GM23338 (cell line): ENCODE measurements around the gene TMSB4X. TPM values are rescaled to one million over a fixed set of nuclear protein-coding genes. Genes with fewer than 3 reads are reported as not detected.

Source experiments
- ATAC-seq: fragments of 200-7000 bp; cut with Tn5 transposase; 3 replicates; pipeline ENCODE4 v1.9.1; 2020
- DNase-seq: peaks from one replicate; pipeline ENCODE4 v3.0.0-alpha.2; 2015; ENCODE audit warnings: low spot score
- H2AFZ ChIP-seq: fragments of 200-600 bp; sonication (generic); 2 replicates; pipeline ENCODE4 v1.8.0; 2016; ENCODE audit warnings: antibody characterized with exemption, mild to moderate bottlenecking, moderate library complexity
- H3F3A ChIP-seq: fragments of 200-600 bp; sonication (generic); replicated peaks from 2 replicates; pipeline ENCODE4 v1.8.0; 2017; ENCODE audit warnings: antibody characterized with exemption, mixed run types, low read depth
- H3K27ac ChIP-seq: fragments of 200-600 bp; sonication (generic); 2 replicates; pipeline ENCODE4 v1.6.1; 2016; ENCODE audit warnings: low read depth
- H3K27me3 ChIP-seq: fragments of 200-600 bp; sonication (generic); 2 replicates; pipeline ENCODE4 v1.8.0; 2016; ENCODE audit warnings: mild to moderate bottlenecking, mixed run types, moderate library complexity; ENCODE audit not compliant: insufficient read depth
- H3K36me3 ChIP-seq: fragments of 200-600 bp; sonication (generic); 2 replicates; pipeline ENCODE4 v1.8.0; 2016; ENCODE audit warnings: mild to moderate bottlenecking; ENCODE audit not compliant: insufficient read depth
- H3K4me1 ChIP-seq: fragments of 200-600 bp; sonication (generic); 2 replicates; pipeline ENCODE4 v1.8.0; 2016; ENCODE audit warnings: mild to moderate bottlenecking, moderate library complexity; ENCODE audit not compliant: insufficient read depth
- H3K4me2 ChIP-seq: fragments of 200-600 bp; sonication (generic); 2 replicates; pipeline ENCODE4 v1.7.1; 2017; ENCODE audit warnings: mixed run types
- H3K4me3 ChIP-seq: fragments of 200-600 bp; sonication (generic); 2 replicates; pipeline ENCODE4 v1.6.1; 2016; ENCODE audit warnings: mixed run types
- H3K79me2 ChIP-seq: fragments of 200-600 bp; sonication (generic); replicated peaks from 2 replicates; pipeline ENCODE4 v1.8.0; 2017; ENCODE audit warnings: mild to moderate bottlenecking; ENCODE audit not compliant: insufficient read depth
- H3K9me2 ChIP-seq: fragments of 200-600 bp; sonication (generic); 2 replicates; pipeline ENCODE4 v1.8.0; 2017; ENCODE audit not compliant: insufficient read depth
- H4K20me1 ChIP-seq: fragments of 200-600 bp; sonication (generic); replicated peaks from 2 replicates; pipeline ENCODE4 v1.8.0; 2017; ENCODE audit warnings: mild to moderate bottlenecking; ENCODE audit not compliant: insufficient read depth
- H3K27ac Mint-ChIP-seq: 2 replicates; pipeline ENCODE4 v1.8.0; 2020; ENCODE audit warnings: inconsistent platforms, mild to moderate bottlenecking, moderate library complexity, mixed read lengths
- H3K27me3 Mint-ChIP-seq: 3 replicates; pipeline ENCODE4 v1.8.0; 2022; ENCODE audit warnings: low read depth, mild to moderate bottlenecking, moderate library complexity, mixed read lengths, inconsistent platforms; ENCODE audit not compliant: insufficient read depth, poor library complexity
- H3K36me3 Mint-ChIP-seq: 3 replicates; pipeline ENCODE4 v1.8.0; 2021; ENCODE audit warnings: low read depth, mild to moderate bottlenecking, inconsistent platforms, moderate library complexity, mixed read lengths
- H3K4me1 Mint-ChIP-seq: 3 replicates; pipeline ENCODE4 v1.8.0; 2020; ENCODE audit warnings: mild to moderate bottlenecking, inconsistent platforms, mixed read lengths
- H3K4me3 Mint-ChIP-seq: 3 replicates; pipeline ENCODE4 v1.8.0; 2021; ENCODE audit warnings: moderate library complexity, mild to moderate bottlenecking, inconsistent platforms, mixed read lengths
- H3K9me3 Mint-ChIP-seq: 3 replicates; pipeline ENCODE4 v1.8.0; 2020; ENCODE audit warnings: moderate library complexity, mild to moderate bottlenecking, inconsistent platforms, mixed read lengths
- CREB1 ChIP-seq: fragments of 250-450 bp; sonication (Bioruptor Pico); IDR thresholded peaks from 2 replicates; pipeline ENCODE4 v1.5.0; 2020; ENCODE audit warnings: low read depth, mild to moderate bottlenecking, moderate library complexity
- EZH2 ChIP-seq: fragments of 200-600 bp; sonication (generic); IDR thresholded peaks from one replicate; pipeline ENCODE4 v1.8.0; 2017; ENCODE audit warnings: antibody characterized with exemption, mild to moderate bottlenecking, low read depth; ENCODE audit not compliant: unreplicated experiment
- EZH2phosphoT487 ChIP-seq: fragments of 200-600 bp; sonication (generic); IDR thresholded peaks from one replicate; pipeline ENCODE4 v1.8.1; 2018; ENCODE audit warnings: antibody characterized with exemption; ENCODE audit not compliant: unreplicated experiment
- JUNB ChIP-seq: IDR thresholded peaks from one replicate; pipeline ENCODE4 v1.6.1; 2016; ENCODE audit warnings: antibody characterized with exemption; ENCODE audit not compliant: unreplicated experiment
- NANOG ChIP-seq: IDR thresholded peaks from 2 replicates; pipeline ENCODE4 v1.6.1; 2016; ENCODE audit warnings: antibody characterized with exemption, borderline replicate concordance
- POLR2AphosphoS5 ChIP-seq: IDR thresholded peaks from 2 replicates; pipeline ENCODE4 v1.6.1; 2016; ENCODE audit warnings: antibody characterized with exemption, low read depth
- STAT1 ChIP-seq: IDR thresholded peaks from one replicate; pipeline ENCODE4 v1.6.1; 2016; ENCODE audit warnings: antibody characterized with exemption; ENCODE audit not compliant: unreplicated experiment
- ZNF114 ChIP-seq: fragments of 250-450 bp; sonication (Bioruptor Pico); IDR thresholded peaks from 2 replicates; pipeline ENCODE4 v1.5.0; 2020; ENCODE audit warnings: mild to moderate bottlenecking, moderate library complexity
- ZNF331 ChIP-seq: fragments of 250-450 bp; sonication (Bioruptor Pico); IDR thresholded peaks from 2 replicates; pipeline ENCODE4 v1.5.0; 2020; ENCODE audit warnings: low read depth, mild to moderate bottlenecking, moderate library complexity
- polyA plus RNA-seq: library from polyadenylated mRNA; unstranded; fragments of >200 nt; fragmentation: Nextera tagmentation; extraction: Ambion mirVana; gene quantifications from 2 replicates; pipeline ENCODE4 v1.2.1, GENCODE V29; 2016
- total RNA-seq: library from RNA; depleted of rRNA; stranded (reverse); fragments of >200 nt; shearing (Covaris generic); gene quantifications from 2 replicates; pipeline ENCODE4 v1.2.3, GENCODE V29; 2014
- TF ChIP-seq, protein P1 (sequence below): IDR thresholded peaks from one replicate; pipeline ENCODE4 v1.6.1; 2018; ENCODE audit warnings: antibody characterized with exemption; ENCODE audit not compliant: unreplicated experiment
- TF ChIP-seq, protein P2 (sequence below), 2 experiments: fragments of 200-600 bp in 1 of 2; sonication (generic) in 1 of 2; conservative IDR thresholded peaks; 2 replicates each; pipeline versions ENCODE4 v1.5.1 to v1.6.1; 2016 to 2017; ENCODE audit warnings: antibody characterized with exemption in 2 of 2, low read depth in 2 of 2, mild to moderate bottlenecking in 2 of 2, moderate library complexity in 1 of 2
- TF ChIP-seq, protein P3 (sequence below): IDR thresholded peaks from 2 replicates; pipeline ENCODE4 v1.6.1; 2016; ENCODE audit warnings: antibody characterized with exemption
- TF ChIP-seq, protein P4 (sequence below): fragments of 250-450 bp; sonication (Bioruptor Pico); IDR thresholded peaks from 2 replicates; pipeline ENCODE4 v1.5.0; 2020; ENCODE audit warnings: mild to moderate bottlenecking, moderate library complexity

TMSB4X gene
- total and polyA plus RNA-seq, 2 experiments from 2014 or later = 999 to 6,191 TPM

DNA sequence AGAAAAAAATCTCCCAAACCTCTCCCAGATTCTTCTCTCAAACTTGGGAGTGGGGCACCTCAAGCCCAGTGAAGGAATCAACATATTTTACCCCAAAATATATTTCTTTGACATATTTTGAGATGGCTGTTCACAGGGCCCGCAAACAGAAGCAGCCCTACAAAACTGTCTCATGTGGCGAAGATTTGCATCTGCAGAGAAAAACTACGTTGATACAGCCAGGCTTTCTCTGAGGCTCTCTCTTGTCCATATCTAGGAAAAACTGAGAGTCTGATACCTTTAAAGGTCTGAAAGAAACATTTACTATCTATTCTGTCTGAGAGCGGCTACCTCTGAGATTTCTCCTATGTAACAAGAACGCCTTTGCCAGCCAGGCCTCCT is 23.3 kb upstream of the TMSB4X start:
- Histone ChIP-seq H3K27me3 (no peaks in the 10 kb centered on the region), H3F3A (no peaks in the 10 kb centered on the region), H3K4me2 (no peak overlapping the region), H3K36me3 (no peaks in the 10 kb centered on the region), H3K79me2 (no peaks in the 10 kb centered on the region), H3K4me3 (no peak overlapping the region), H3K4me1 (peaks cover under 1% of the 10 kb centered on the region; the same call in 1 of the 2 replicates), H4K20me1 (no peaks in the 10 kb centered on the region), H3K9me2 (no peaks in the 10 kb centered on the region), H2AFZ (no peak overlapping the region), H3K27ac (no peak overlapping the region)
- peaks cover 2% of the 10 kb centered on the region for H3K27me3 Mint-ChIP-seq
- peaks cover 5% of the 10 kb centered on the region; the same call in 2 of the 3 replicates for H3K4me1 Mint-ChIP-seq
- DNase-seq (no peak), ATAC-seq (no peak)
- no peaks in the 10 kb centered on the region for H3K36me3 Mint-ChIP-seq
- no peak overlapping the region for H3K4me3 Mint-ChIP-seq
- TF ChIP-seq NANOG (no peak), ZNF114 (CRISPR knock-in tag) (no peak), STAT1 (no peak), ZNF331 (CRISPR knock-in tag) (no peak), EZH2phosphoT487 (no peak), EZH2 (no peak), POLR2AphosphoS5 (no peak), CREB1 (no peak), JUNB (no peak)
- TF ChIP-seq, protein P1, sequence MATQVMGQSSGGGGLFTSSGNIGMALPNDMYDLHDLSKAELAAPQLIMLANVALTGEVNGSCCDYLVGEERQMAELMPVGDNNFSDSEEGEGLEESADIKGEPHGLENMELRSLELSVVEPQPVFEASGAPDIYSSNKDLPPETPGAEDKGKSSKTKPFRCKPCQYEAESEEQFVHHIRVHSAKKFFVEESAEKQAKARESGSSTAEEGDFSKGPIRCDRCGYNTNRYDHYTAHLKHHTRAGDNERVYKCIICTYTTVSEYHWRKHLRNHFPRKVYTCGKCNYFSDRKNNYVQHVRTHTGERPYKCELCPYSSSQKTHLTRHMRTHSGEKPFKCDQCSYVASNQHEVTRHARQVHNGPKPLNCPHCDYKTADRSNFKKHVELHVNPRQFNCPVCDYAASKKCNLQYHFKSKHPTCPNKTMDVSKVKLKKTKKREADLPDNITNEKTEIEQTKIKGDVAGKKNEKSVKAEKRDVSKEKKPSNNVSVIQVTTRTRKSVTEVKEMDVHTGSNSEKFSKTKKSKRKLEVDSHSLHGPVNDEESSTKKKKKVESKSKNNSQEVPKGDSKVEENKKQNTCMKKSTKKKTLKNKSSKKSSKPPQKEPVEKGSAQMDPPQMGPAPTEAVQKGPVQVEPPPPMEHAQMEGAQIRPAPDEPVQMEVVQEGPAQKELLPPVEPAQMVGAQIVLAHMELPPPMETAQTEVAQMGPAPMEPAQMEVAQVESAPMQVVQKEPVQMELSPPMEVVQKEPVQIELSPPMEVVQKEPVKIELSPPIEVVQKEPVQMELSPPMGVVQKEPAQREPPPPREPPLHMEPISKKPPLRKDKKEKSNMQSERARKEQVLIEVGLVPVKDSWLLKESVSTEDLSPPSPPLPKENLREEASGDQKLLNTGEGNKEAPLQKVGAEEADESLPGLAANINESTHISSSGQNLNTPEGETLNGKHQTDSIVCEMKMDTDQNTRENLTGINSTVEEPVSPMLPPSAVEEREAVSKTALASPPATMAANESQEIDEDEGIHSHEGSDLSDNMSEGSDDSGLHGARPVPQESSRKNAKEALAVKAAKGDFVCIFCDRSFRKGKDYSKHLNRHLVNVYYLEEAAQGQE = no peak
- TF ChIP-seq, protein P2, sequence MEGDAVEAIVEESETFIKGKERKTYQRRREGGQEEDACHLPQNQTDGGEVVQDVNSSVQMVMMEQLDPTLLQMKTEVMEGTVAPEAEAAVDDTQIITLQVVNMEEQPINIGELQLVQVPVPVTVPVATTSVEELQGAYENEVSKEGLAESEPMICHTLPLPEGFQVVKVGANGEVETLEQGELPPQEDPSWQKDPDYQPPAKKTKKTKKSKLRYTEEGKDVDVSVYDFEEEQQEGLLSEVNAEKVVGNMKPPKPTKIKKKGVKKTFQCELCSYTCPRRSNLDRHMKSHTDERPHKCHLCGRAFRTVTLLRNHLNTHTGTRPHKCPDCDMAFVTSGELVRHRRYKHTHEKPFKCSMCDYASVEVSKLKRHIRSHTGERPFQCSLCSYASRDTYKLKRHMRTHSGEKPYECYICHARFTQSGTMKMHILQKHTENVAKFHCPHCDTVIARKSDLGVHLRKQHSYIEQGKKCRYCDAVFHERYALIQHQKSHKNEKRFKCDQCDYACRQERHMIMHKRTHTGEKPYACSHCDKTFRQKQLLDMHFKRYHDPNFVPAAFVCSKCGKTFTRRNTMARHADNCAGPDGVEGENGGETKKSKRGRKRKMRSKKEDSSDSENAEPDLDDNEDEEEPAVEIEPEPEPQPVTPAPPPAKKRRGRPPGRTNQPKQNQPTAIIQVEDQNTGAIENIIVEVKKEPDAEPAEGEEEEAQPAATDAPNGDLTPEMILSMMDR (conservative IDR thresholded peaks at IDR 0.05; ENCODE audit: low read depth in 2 of 2) = no peak
- TF ChIP-seq, protein P3, sequence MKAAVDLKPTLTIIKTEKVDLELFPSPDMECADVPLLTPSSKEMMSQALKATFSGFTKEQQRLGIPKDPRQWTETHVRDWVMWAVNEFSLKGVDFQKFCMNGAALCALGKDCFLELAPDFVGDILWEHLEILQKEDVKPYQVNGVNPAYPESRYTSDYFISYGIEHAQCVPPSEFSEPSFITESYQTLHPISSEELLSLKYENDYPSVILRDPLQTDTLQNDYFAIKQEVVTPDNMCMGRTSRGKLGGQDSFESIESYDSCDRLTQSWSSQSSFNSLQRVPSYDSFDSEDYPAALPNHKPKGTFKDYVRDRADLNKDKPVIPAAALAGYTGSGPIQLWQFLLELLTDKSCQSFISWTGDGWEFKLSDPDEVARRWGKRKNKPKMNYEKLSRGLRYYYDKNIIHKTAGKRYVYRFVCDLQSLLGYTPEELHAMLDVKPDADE = no peak
- TF ChIP-seq, protein P4, sequence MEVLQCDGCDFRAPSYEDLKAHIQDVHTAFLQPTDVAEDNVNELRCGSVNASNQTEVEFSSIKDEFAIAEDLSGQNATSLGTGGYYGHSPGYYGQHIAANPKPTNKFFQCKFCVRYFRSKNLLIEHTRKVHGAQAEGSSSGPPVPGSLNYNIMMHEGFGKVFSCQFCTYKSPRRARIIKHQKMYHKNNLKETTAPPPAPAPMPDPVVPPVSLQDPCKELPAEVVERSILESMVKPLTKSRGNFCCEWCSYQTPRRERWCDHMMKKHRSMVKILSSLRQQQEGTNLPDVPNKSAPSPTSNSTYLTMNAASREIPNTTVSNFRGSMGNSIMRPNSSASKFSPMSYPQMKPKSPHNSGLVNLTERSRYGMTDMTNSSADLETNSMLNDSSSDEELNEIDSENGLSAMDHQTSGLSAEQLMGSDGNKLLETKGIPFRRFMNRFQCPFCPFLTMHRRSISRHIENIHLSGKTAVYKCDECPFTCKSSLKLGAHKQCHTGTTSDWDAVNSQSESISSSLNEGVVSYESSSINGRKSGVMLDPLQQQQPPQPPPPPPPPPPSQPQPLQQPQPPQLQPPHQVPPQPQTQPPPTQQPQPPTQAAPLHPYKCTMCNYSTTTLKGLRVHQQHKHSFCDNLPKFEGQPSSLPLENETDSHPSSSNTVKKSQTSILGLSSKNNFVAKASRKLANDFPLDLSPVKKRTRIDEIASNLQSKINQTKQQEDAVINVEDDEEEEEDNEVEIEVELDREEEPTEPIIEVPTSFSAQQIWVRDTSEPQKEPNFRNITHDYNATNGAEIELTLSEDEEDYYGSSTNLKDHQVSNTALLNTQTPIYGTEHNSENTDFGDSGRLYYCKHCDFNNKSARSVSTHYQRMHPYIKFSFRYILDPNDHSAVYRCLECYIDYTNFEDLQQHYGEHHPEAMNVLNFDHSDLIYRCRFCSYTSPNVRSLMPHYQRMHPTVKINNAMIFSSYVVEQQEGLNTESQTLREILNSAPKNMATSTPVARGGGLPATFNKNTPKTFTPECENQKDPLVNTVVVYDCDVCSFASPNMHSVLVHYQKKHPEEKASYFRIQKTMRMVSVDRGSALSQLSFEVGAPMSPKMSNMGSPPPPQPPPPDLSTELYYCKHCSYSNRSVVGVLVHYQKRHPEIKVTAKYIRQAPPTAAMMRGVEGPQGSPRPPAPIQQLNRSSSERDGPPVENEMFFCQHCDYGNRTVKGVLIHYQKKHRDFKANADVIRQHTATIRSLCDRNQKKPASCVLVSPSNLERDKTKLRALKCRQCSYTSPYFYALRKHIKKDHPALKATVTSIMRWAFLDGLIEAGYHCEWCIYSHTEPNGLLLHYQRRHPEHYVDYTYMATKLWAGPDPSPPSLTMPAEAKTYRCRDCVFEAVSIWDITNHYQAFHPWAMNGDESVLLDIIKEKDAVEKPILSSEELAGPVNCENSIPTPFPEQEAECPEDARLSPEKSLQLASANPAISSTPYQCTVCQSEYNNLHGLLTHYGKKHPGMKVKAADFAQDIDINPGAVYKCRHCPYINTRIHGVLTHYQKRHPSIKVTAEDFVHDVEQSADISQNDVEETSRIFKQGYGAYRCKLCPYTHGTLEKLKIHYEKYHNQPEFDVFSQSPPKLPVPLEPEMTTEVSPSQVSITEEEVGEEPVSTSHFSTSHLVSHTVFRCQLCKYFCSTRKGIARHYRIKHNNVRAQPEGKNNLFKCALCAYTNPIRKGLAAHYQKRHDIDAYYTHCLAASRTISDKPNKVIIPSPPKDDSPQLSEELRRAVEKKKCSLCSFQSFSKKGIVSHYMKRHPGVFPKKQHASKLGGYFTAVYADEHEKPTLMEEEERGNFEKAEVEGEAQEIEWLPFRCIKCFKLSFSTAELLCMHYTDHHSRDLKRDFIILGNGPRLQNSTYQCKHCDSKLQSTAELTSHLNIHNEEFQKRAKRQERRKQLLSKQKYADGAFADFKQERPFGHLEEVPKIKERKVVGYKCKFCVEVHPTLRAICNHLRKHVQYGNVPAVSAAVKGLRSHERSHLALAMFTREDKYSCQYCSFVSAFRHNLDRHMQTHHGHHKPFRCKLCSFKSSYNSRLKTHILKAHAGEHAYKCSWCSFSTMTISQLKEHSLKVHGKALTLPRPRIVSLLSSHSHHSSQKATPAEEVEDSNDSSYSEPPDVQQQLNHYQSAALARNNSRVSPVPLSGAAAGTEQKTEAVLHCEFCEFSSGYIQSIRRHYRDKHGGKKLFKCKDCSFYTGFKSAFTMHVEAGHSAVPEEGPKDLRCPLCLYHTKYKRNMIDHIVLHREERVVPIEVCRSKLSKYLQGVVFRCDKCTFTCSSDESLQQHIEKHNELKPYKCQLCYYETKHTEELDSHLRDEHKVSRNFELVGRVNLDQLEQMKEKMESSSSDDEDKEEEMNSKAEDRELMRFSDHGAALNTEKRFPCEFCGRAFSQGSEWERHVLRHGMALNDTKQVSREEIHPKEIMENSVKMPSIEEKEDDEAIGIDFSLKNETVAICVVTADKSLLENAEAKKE = no peak
- H3K27ac Mint-ChIP-seq = no peak overlapping the region
- H3K9me3 Mint-ChIP-seq = no peaks in the 10 kb centered on the region
